MCF 10A (cell line): Measurements from ENCODE around the gene N4BP2L1. TPM values are rescaled to one million over a fixed set of nuclear protein-coding genes. Genes with fewer than 3 reads are reported as not detected.

Experiments
- BruUV-seq: library from RNA; stranded (reverse); fragments of 400-500 nt; replicated peaks from 2 replicates; lab custom pipeline; 2021; lab: Mats Ljungman, UMichigan
- CTCF ChIA-PET: fragments of 300-600 bp; sonication (Branson Sonifier 250); formaldehyde crosslinking; extraction: SDS; loops from one replicate; lab custom pipeline; 2021; ENCODE audit warnings: antibody characterized with exemption, inconsistent platforms; lab: Yijun Ruan, JAX
- POLR2A ChIA-PET: fragments of 300-600, 350-650 bp; sonication (Branson Sonifier 250); formaldehyde crosslinking; extraction: SDS; loops from one replicate; lab custom pipeline; 2020; ENCODE audit warnings: antibody characterized with exemption, inconsistent platforms; lab: Yijun Ruan, JAX
- DNase-seq: peaks from one replicate; pipeline ENCODE4 v3.0.0-alpha.2; 2018; ENCODE audit not compliant: unreplicated experiment
- H3K27ac Mint-ChIP-seq: one replicate; pipeline ENCODE4 v1.8.0; 2022; ENCODE audit warnings: mild to moderate bottlenecking, low read depth, mixed read lengths; ENCODE audit not compliant: unreplicated experiment
- H3K27me3 Mint-ChIP-seq: one replicate; pipeline ENCODE4 v1.8.0; 2022; ENCODE audit warnings: mixed read lengths; ENCODE audit not compliant: insufficient read depth, unreplicated experiment
- H3K36me3 Mint-ChIP-seq: one replicate; pipeline ENCODE4 v1.8.0; 2022; ENCODE audit warnings: mild to moderate bottlenecking, moderate library complexity, mixed read lengths; ENCODE audit not compliant: insufficient read depth, unreplicated experiment
- H3K4me1 Mint-ChIP-seq: one replicate; pipeline ENCODE4 v1.8.0; 2022; ENCODE audit warnings: mixed read lengths; ENCODE audit not compliant: insufficient read depth, unreplicated experiment
- H3K4me3 Mint-ChIP-seq: one replicate; pipeline ENCODE4 v1.8.0; 2022; ENCODE audit warnings: mild to moderate bottlenecking, moderate library complexity, mixed read lengths; ENCODE audit not compliant: unreplicated experiment
- H3K9me3 Mint-ChIP-seq: one replicate; pipeline ENCODE4 v1.8.0; 2022; ENCODE audit warnings: mixed read lengths; ENCODE audit not compliant: unreplicated experiment
- intact Hi-C: fragments of 100-400 bp; cut with micrococcal nuclease; formaldehyde crosslinking; loops from 2 replicates; pipeline ENCODE4 v1.14.1; 2022
- total RNA-seq: library from RNA; stranded (reverse); gene quantifications from 2 replicates; pipeline ENCODE4 v1.2.3, GENCODE V29; 2022
- TF ChIP-seq, protein P1 (sequence below): fragments of 200-600 bp; IDR thresholded peaks from one replicate; pipeline ENCODE4 v1.8.0; 2022; ENCODE audit warnings: antibody characterized with exemption, mild to moderate bottlenecking; ENCODE audit not compliant: unreplicated experiment

Gene N4BP2L1
- total RNA-seq, 1 experiment from 2014 or later = 1.6 TPM

DNA sequence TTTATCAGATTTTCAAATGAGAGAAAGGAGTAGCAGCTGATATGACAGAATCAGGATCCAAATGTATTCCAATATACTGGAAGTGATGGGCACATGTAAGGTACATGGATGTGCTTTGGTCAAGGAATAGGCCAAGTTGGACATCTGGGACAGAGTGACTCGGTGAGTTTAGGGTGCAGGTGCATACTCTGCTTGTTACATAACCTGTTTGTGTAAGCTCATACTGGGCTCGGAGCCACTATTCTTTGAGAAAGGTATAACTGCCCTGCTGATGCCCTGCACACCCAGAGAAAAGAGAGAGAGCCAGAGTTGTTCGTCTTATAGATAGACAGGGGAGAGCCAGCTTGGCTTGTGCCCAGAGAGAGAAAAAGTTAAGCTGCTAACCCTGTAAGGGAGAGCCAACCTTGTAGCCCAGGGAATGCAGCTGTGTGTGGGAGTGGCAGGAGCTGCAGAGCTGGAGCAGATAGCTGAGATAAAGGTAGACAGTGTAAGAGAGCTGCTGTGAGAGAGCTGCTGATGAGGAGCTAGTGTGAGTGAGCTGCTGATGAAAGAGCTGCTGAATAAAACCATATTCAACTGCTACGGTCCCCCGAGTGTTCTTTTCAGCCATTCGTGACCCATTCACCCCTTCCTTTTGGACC, 40.7 kb upstream of the N4BP2L1 start:
- H3K36me3 Mint-ChIP-seq = peaks cover 8% of the 10 kb centered on the region
- intact Hi-C loops = no loop called here
- no peak overlapping the region for H3K4me3 Mint-ChIP-seq
- no peak overlapping the region for H3K27ac Mint-ChIP-seq
- ChIA-PET POLR2A (interaction anchor here (0.7 kb wide), 1 partner anchor 15 kb away, joined by 3 read pairs; no protein-coding TSS in a partner anchor), CTCF (interaction anchor here (0.6 to 0.7 kb wide), 4 partner anchors 55 to 1235 kb away, joined by 3 to 4 read pairs (median 3); no protein-coding TSS in a partner anchor)
- no peaks in the 10 kb centered on the region for H3K4me1 Mint-ChIP-seq
- TF ChIP-seq, protein P1, sequence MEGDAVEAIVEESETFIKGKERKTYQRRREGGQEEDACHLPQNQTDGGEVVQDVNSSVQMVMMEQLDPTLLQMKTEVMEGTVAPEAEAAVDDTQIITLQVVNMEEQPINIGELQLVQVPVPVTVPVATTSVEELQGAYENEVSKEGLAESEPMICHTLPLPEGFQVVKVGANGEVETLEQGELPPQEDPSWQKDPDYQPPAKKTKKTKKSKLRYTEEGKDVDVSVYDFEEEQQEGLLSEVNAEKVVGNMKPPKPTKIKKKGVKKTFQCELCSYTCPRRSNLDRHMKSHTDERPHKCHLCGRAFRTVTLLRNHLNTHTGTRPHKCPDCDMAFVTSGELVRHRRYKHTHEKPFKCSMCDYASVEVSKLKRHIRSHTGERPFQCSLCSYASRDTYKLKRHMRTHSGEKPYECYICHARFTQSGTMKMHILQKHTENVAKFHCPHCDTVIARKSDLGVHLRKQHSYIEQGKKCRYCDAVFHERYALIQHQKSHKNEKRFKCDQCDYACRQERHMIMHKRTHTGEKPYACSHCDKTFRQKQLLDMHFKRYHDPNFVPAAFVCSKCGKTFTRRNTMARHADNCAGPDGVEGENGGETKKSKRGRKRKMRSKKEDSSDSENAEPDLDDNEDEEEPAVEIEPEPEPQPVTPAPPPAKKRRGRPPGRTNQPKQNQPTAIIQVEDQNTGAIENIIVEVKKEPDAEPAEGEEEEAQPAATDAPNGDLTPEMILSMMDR = no peak
- H3K27me3 Mint-ChIP-seq = no peaks in the 10 kb centered on the region
- BruUV-seq = no TSS peak
- no peaks in the 10 kb centered on the region for H3K9me3 Mint-ChIP-seq
- no peak for DNase-seq

DNA sequence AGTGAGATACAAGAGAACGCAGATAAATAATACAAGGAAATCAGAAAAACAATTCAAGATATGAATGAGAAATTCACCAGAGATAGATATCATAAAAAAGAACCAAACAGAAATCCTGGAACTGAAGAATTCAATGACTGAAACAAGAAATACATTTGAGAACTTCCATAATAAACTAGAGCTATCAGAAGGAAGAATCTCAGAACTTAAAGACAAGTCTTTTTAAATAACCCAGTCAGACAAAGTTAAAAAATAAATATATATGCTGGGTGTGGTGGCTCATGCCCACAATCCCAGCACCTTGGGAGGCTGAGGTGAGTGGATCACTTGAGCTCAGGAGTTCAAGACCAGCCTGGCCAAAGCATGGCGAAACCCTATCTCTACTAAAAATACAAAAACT, 28.7 kb upstream of the N4BP2L1 start:
- Mint-ChIP-seq H3K9me3 (peaks cover 7% of the 10 kb centered on the region), H3K4me3 (no peak overlapping the region), H3K27me3 (no peaks in the 10 kb centered on the region), H3K36me3 (peaks cover 26% of the 10 kb centered on the region), H3K4me1 (peaks cover 4% of the 10 kb centered on the region), H3K27ac (no peak overlapping the region)
- intact Hi-C loops = no loop called here
- ChIA-PET POLR2A (no interaction called here), CTCF (no interaction called here)
- TF ChIP-seq, protein P1 = no peak
- BruUV-seq = no TSS peak
- DNase-seq = no peak

DNA sequence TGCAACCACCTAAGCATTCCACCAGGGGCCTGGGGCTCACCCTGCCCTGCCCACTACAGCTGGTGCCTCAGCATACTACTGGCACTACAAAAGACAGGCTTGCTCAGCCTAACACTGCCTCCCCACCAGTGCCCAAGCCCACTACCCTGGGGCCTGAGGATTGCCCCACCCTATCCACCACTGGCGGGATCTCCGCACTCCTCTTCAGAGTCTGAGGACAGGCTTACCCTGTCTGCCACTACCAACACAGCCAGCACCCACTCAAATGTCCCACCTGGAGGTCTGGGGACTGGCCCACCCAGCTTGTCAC, 27.6 kb upstream of the N4BP2L1 start:
- peaks cover 26% of the 10 kb centered on the region for H3K36me3 Mint-ChIP-seq
- H3K9me3 Mint-ChIP-seq = peaks cover 7% of the 10 kb centered on the region
- peaks cover 4% of the 10 kb centered on the region for H3K4me1 Mint-ChIP-seq
- H3K4me3 Mint-ChIP-seq = no peak overlapping the region
- CTCF ChIA-PET = no interaction called here
- BruUV-seq = no TSS peak
- TF ChIP-seq, protein P1 = no peak
- no peak overlapping the region for H3K27ac Mint-ChIP-seq
- no peaks in the 10 kb centered on the region for H3K27me3 Mint-ChIP-seq
- no peak for DNase-seq
- intact Hi-C loops = no loop called here
- POLR2A ChIA-PET = no interaction called here

DNA sequence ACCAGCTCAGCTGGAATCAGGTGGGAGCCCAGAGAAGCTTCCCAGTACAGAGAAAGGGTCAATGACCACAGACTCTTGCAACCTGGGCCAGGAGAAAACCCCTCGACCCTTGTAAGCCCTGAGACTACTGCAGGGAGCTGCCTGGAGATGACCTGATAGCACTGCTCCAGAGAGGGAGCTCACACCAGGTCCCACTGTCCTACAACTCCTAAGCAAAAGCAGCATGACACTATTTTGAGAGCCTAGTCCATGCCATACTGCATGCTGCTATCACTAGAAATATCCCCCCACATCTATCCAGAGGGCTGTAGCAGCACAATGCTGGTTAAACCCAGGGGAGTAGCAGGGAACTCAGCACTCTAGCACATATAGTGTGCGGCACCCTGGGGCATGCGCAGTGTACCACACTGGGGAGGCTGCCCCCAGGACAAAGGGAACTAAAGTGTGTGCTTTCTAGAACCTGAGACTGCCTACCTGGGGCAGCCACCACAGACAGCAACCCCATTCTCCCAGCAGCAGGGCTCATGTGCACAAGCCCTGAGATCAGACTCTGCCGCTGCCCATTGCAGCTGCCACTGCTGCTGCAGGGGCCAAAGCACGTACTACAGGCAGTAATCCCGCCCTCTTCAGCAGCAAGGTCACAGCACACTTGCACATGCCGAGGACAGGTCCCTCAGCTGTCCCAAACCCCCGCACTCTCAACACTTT, 27.1 kb upstream of the N4BP2L1 start:
- peaks cover 26% of the 10 kb centered on the region for H3K36me3 Mint-ChIP-seq
- peaks cover 7% of the 10 kb centered on the region for H3K9me3 Mint-ChIP-seq
- CTCF ChIA-PET = no interaction called here
- H3K4me1 Mint-ChIP-seq = peaks cover 4% of the 10 kb centered on the region
- POLR2A ChIA-PET = no interaction called here
- no TSS peak for BruUV-seq
- no peak overlapping the region for H3K4me3 Mint-ChIP-seq
- no peak overlapping the region for H3K27ac Mint-ChIP-seq
- DNase-seq = no peak
- TF ChIP-seq, protein P1 = no peak
- H3K27me3 Mint-ChIP-seq = no peaks in the 10 kb centered on the region
- intact Hi-C loops = no loop called here
